Right hindlimb (tissue), 1 donor: ENCODE results near the gene ADAMTSL4.

Experiments used
- DNase-seq: peaks from one replicate; pipeline ENCODE4 v3.0.0-alpha.2; 2018

Gene ADAMTSL4

GRCh38 chr1:150548632-150549495, at the start of gene ADAMTSL4:
Gene ADAMTSL4 (plus strand): TSS chr1:150549408. CDS start chr1:150552289, 2,881 bp downstream.
- DNase-seq: peak; percentile 87

- DNase-seq: no peak
Observed at GRCh38 chr1:150505431-150505830, 43.8 kb upstream of the ADAMTSL4 start.

GRCh38 chr1:150507912-150508864, 41.0 kb upstream of the ADAMTSL4 start, which contains the start of gene ECM1:
Gene ECM1 (plus strand): TSS chr1:150508109. CDS start chr1:150508210, 101 bp downstream.
- no peak for DNase-seq

- no peak for DNase-seq
Observed at GRCh38 chr1:150508982-150509381, 40.2 kb upstream of the ADAMTSL4 start.

- no peak for DNase-seq
Observed at GRCh38 chr1:150511551-150511950, 37.7 kb upstream of the ADAMTSL4 start.

- DNase-seq: no peak
Observed at GRCh38 chr1:150511985-150512660, 37.1 kb upstream of the ADAMTSL4 start.

- DNase-seq: no peak
Observed at GRCh38 chr1:150512846-150513245, 36.4 kb upstream of the ADAMTSL4 start.

- DNase-seq: no peak
Observed at GRCh38 chr1:150513351-150513791, 35.8 kb upstream of the ADAMTSL4 start.

- DNase-seq: no peak
Observed at GRCh38 chr1:150514260-150514659, 34.9 kb upstream of the ADAMTSL4 start.

GRCh38 chr1:150514913-150515327, 34.3 kb upstream of the ADAMTSL4 start:
- DNase-seq: no peak

- DNase-seq: peak; percentile 98
Observed at GRCh38 chr1:150515328-150516049, 33.7 kb upstream of the ADAMTSL4 start, which contains the start of gene FALEC. Gene FALEC (plus strand): TSS chr1:150515752.

GRCh38 chr1:150516050-150516591, 33.1 kb upstream of the ADAMTSL4 start:
- no peak for DNase-seq

- no peak for DNase-seq
Observed at GRCh38 chr1:150516616-150517015, 32.6 kb upstream of the ADAMTSL4 start.

- no peak for DNase-seq
Observed at GRCh38 chr1:150521196-150521968, 27.8 kb upstream of the ADAMTSL4 start.

- DNase-seq: no peak
Observed at GRCh38 chr1:150525348-150525747, 23.9 kb upstream of the ADAMTSL4 start.

- no peak for DNase-seq
Observed at GRCh38 chr1:150528196-150528595, 21.0 kb upstream of the ADAMTSL4 start.

GRCh38 chr1:150529017-150529416, 20.2 kb upstream of the ADAMTSL4 start:
- DNase-seq: no peak

GRCh38 chr1:150530491-150531159, 18.6 kb upstream of the ADAMTSL4 start:
- no peak for DNase-seq

GRCh38 chr1:150532860-150533259, 16.3 kb upstream of the ADAMTSL4 start:
- DNase-seq: no peak

- no peak for DNase-seq
Observed at GRCh38 chr1:150534002-150534401, 15.2 kb upstream of the ADAMTSL4 start.
